GM19193 (cell line): ENCODE data around the gene FIBIN.

Experiments used
- POLR2A ChIP-seq: IDR thresholded peaks from 4 replicates; pipeline ENCODE4 v1.6.1; 2011; ENCODE audit not compliant: insufficient read depth, insufficient read length; ENCODE audit errors: extremely low read depth

FIBIN gene

GRCh38 chr11:27008811-27009535 is 15.1 kb downstream of the FIBIN start:
- TF ChIP-seq POLR2A: no peak

- TF ChIP-seq POLR2A: no peak
Observed at GRCh38 chr11:27011560-27012233, 17.8 kb downstream of the FIBIN start.

GRCh38 chr11:27012234-27012921 is 18.5 kb downstream of the FIBIN start:
- TF ChIP-seq POLR2A: no peak

- TF ChIP-seq POLR2A: no peak
Observed at GRCh38 chr11:27013781-27014361, 20.0 kb downstream of the FIBIN start.

GRCh38 chr11:27018902-27019529 is 25.1 kb downstream of the FIBIN start:
- TF ChIP-seq POLR2A: no peak

GRCh38 chr11:27020751-27021150 is 26.8 kb downstream of the FIBIN start:
- no peak for TF ChIP-seq POLR2A

GRCh38 chr11:27022659-27023251 is 28.8 kb downstream of the FIBIN start:
- no peak for TF ChIP-seq POLR2A

- TF ChIP-seq POLR2A: no peak
Observed at GRCh38 chr11:27024865-27025264, 31.0 kb downstream of the FIBIN start.

GRCh38 chr11:27025312-27025955 is 31.5 kb downstream of the FIBIN start:
- no peak for TF ChIP-seq POLR2A

- TF ChIP-seq POLR2A: no peak
Observed at GRCh38 chr11:27025957-27026733, 32.2 kb downstream of the FIBIN start.

GRCh38 chr11:27028561-27028965 is 34.7 kb downstream of the FIBIN start:
- TF ChIP-seq POLR2A: no peak

- TF ChIP-seq POLR2A: no peak
Observed at GRCh38 chr11:27029966-27030365, 36.1 kb downstream of the FIBIN start.

- no peak for TF ChIP-seq POLR2A
Observed at GRCh38 chr11:27031754-27032153, 37.8 kb downstream of the FIBIN start.

GRCh38 chr11:27039873-27040272 is 46.0 kb downstream of the FIBIN start:
- no peak for TF ChIP-seq POLR2A
